HG03095 (cell line): ENCODE measurements around the gene C12orf43.

Experiments used
- ATAC-seq: cut with Tn5 transposase; IDR thresholded peaks from one replicate; pipeline ENCODE4 v1.9.1; 2021; ENCODE audit warnings: moderate library complexity; ENCODE audit not compliant: unreplicated experiment

Gene C12orf43

GRCh38 chr12:120979220-120979861 is 36.9 kb downstream of the C12orf43 start:
- ATAC-seq = no peak

- no peak for ATAC-seq
These were observed 37.7 kb downstream of the C12orf43 start, which contains the start of gene HNF1A for GRCh38 chr12:120978296-120979219. Gene HNF1A (plus strand): TSS chr12:120978543. CDS start chr12:120978769, 226 bp downstream.

- no peak for ATAC-seq
These were observed 38.6 kb downstream of the C12orf43 start for GRCh38 chr12:120977531-120978295.

DNA sequence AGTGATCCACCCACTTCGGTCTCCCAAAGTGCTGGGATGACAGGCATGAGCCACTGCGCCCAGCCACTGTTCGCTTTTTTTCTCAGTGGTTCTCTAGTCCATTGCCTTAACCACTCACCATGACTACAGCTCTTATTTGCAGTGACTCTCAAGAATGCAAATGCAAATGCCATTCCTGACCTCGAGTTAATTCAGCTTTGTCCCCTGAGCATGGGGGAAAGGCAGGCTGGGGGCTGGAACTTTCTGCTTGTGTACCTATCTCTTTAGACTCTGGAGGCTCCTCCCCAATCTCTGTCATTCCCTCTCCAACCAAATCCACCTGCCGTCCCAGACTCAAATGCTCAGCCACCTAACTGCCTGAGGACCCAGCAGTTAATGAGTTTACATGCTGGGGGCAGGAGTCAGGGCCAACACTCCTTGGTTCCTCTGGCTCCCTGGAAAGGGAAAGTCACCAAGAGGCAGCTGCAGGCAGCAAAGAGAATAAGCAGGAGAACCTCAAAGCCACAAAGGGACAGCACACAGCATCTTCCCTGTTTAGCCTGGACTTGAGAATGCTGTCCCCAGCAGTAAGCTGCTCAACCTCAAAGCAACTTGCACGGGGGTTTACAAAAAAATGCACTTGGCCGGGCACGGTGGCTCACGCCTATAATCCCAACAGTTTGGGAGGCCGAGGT is 43.3 kb downstream of the C12orf43 start:
- ATAC-seq = no peak

- no peak for ATAC-seq
These were observed 44.7 kb downstream of the C12orf43 start for GRCh38 chr12:120971299-120972180.

GRCh38 chr12:120970310-120970709 is 46.0 kb downstream of the C12orf43 start:
- ATAC-seq = no peak

- no peak for ATAC-seq
These were observed 50.7 kb downstream of the C12orf43 start for GRCh38 chr12:120965534-120966091.

DNA sequence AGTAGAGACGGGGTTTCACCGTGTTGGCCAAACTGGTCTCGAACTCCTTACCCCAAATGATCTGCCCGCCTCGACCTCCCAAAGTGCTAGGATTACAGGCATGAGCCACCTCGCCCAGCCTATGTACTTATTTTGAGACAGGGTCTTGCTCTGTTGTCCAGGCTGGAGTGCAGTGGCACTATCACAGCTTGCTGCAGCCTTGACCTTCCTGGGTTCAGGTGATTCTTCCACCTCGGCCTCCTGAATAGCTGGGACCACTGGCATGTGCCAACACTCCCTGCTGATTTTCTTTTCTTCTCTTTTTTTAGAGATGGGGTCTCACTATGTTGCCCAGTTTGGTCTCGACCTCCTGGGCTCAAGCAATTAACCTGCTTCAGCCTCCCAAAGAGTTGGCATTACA is 52.0 kb downstream of the C12orf43 start:
- no peak for ATAC-seq

DNA sequence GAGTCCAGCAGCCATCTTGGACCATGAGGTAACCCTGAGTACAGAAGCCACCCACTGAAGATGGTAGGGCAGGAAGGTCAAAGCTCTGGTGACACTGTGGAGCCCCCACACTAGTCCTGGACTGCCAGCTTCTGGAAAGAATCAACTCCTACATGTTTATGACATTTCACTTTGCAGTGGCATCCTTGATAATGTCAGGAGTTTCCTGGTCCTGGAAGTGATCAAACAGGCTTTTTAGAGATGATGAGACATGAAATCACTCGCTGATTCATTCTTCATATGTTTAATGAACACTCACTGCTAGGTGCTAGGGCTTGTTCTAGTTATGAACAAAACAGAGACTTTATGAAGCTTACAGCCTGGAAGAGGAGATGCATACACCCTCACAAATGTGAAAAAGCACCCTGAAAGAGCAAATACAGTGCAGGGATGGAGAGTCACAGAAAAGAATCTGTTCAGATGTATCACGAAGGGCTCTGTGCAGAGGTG is 53.7 kb downstream of the C12orf43 start:
- no peak for ATAC-seq

DNA sequence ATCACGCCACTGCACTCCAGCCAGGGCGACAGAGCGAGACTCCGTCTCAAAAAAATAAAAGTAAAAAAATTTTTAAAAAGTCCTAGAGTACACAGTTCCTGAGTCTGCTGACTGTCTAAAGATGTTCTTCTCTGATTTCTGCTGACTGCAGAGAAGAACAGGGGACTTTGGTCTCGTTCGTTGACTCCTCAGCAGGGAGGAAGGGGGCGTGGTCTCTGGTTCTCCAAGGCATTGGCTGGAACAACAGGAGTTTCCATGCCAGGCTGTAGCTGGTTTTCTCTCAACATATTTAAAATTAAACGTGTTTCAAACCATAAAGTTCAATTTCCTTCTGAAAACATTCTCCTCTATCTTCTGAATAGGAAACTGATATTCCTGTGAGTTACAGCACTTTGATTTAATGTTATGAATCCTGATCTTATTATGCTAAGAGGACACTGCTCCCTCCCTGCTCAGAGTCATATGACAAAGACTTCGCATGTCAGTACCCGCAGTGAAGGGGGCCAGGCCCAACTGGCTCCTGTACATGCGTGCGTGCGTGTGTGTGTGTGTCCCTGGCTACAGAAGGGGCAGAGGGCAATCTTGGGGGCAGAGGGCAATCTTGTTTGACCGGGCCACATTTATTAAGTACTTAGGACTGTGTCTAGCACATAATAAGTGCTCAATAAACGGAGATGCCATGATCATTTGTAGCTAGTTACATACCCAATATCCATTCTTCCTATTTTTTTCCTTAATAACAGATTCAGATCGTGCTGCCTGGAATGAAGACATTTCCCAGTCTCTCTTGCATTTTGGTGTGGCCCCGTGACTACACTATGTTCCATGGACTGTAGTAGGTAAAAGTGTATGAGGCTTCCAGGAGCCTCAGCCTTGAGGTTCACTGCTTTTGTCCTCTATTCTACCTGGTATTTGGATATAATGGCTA is 54.4 kb downstream of the C12orf43 start:
- ATAC-seq = no peak

GRCh38 chr12:120960657-120961056 is 55.6 kb downstream of the C12orf43 start:
- no peak for ATAC-seq

DNA sequence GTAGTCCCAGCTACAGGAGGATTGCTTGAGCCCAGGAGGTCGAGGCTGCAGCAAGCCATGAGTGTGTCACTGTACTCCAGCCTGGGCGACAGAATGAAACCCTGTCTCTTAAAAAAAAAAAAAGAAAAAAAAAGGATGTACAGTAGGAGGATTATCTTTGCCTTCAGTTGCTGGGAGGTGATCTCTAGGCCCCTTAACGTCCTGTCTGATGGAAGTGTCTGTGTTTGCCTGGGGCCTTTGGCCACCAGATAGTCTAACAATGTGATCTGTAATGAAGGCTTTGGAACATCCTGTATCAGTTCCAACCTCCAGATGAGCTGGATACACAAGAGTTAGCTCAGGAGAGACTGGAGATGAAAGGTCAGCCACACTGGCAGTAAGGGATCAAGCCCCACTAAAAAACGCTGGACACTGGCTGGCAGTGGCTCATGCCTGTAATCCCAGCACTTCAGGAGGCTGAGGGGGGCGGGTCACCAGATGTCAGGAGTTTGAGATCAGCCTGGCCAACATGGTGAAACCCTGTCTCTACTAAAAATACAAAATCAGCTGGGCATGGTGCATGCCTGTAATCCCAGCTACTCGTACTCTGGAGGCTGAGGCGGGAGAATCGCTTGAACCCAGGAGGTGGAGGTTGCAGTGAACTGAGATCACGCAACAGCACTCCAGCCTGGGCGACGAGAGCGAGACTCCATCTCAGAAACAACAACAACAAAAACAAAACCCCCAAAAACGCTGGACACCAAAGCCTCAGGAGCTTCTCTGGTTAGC is 57.0 kb downstream of the C12orf43 start:
- no peak for ATAC-seq

- no peak for ATAC-seq
These were observed 59.5 kb downstream of the C12orf43 start for GRCh38 chr12:120956579-120957300.

- ATAC-seq = no peak
These were observed 61.1 kb downstream of the C12orf43 start for GRCh38 chr12:120955232-120955631.

DNA sequence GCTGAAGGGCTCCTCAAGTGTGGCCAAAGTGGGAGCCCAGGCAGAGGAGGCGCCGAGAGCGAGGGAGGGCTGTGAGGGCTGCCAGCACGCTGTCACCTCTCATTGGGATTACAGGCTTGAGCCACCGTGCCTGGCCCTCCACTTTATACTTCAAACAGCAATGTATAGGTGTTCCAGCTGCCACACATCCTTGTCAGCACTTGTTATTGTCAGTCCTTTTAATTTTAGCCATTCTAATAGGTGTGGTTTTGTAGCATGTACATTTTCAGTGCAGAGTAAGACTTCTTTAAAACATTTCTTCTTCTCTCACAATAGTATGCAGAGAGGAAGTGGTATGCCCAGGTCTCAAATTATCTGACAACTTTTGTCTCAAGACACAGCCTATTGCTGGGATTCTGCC is 65.5 kb downstream of the C12orf43 start:
- ATAC-seq = no peak
